ENCODE measurements around the gene RNMT. TPM values are rescaled to one million over a fixed set of nuclear protein-coding genes. Genes with fewer than 3 reads are reported as not detected.

Gene RNMT
- total and polyA plus RNA-seq, 2 of the 4 experiments (the other 2 are of a cell fraction), result 13.3 to 13.6 TPM

GRCh38 chr18:13758622-13759021, 32.1 kb downstream of the RNMT start:
- Histone ChIP-seq H2AFZ (replicated peaks; ENCODE audit: low read length, poor library complexity) (no peak overlapping the region), H4K91ac (ENCODE audit: insufficient read depth, low read depth, low read length) (no peak overlapping the region), H3K79me1 (ENCODE audit: low read depth in 1 of 2, low read length in 2 of 2) (no peaks in the 10 kb centered on the region), H4K20me1 (ENCODE audit: insufficient read depth, low read length) (no peaks in the 10 kb centered on the region), H3K9me1 (ENCODE audit: insufficient read depth, low read length) (no peaks in the 10 kb centered on the region), H2AK9ac (replicated peaks; ENCODE audit: low read depth, low read length, poor library complexity) (no peak overlapping the region), H3K4me2 (ENCODE audit: low read depth, low read length) (no peak overlapping the region), H3K36me3 (ENCODE audit: control insufficient read depth, insufficient read depth, low read length) (peaks cover 25% of the 10 kb centered on the region), H2BK5ac (ENCODE audit: low read depth, low read length, poor library complexity, severe bottlenecking) (no peak overlapping the region), H2BK20ac (ENCODE audit: low read depth, low read length) (no peak overlapping the region), H3K27ac (ENCODE audit: insufficient read depth, low read length) (no peak overlapping the region), H4K8ac (ENCODE audit: low read depth in 2 of 2, low read length in 2 of 2) (no peak overlapping the region), H3K14ac (replicated peaks; ENCODE audit: low read depth, low read length) (no peak overlapping the region), H3K9ac (ENCODE audit: low read depth, low read length) (no peak overlapping the region), H2BK15ac (ENCODE audit: low read depth, low read length) (no peak overlapping the region), H2AK5ac (ENCODE audit: low read depth, low read length) (no peak overlapping the region), H3K56ac (ENCODE audit: extremely low read depth, insufficient read depth, low read length) (no peak overlapping the region), H3K4me3 (ENCODE audit: insufficient read depth, low read depth, low read length) (no peak overlapping the region), H3K23ac (ENCODE audit: low read depth, low read length) (no peak overlapping the region), H3K18ac (ENCODE audit: low read depth, low read length) (no peak overlapping the region), H4K5ac (ENCODE audit: low read depth, low read length) (no peak overlapping the region), H2BK120ac (ENCODE audit: low read depth, low read length) (no peak overlapping the region), H3K4me1 (ENCODE audit: control insufficient read depth, insufficient read depth, low read length) (no peaks in the 10 kb centered on the region), H3K27me3 (ENCODE audit: control insufficient read depth, insufficient read depth, low read length) (no peaks in the 10 kb centered on the region), H3K9me3 (ENCODE audit: control insufficient read depth, insufficient read depth, low read length) (no peaks in the 10 kb centered on the region), H3K4ac (ENCODE audit: low read depth, low read length) (no peak overlapping the region)
- dilution Hi-C loops (cut with HindIII; ENCODE audit: low sequenced_read_pairs, unreplicated experiment), result no loop called here
- in situ Hi-C loops (cut with MboI; ENCODE audit: low sequenced_read_pairs), result no loop called here
- ATAC-seq (ENCODE audit: low read depth), result no peak
- TF ChIP-seq RCOR1 (IDR thresholded peaks at IDR 0.05; ENCODE audit: insufficient replicate concordance, low read length) (no peak), MAFK (IDR thresholded peaks at IDR 0.05; ENCODE audit: low read depth, low read length) (no peak), USF2 (IDR thresholded peaks at IDR 0.05; ENCODE audit: low read depth, low read length) (no peak)
- BruUV-seq (replicated peaks), result no TSS peak
- no CpG with 5 or more reads among the region's 1 CpG for WGBS, 2 experiments (ENCODE audit: extremely low coverage in 2 of 2, insufficient read length in 1 of 2)
- CTCF ChIA-PET, result no interaction called here
- no peak for DNase-seq
- intact Hi-C loops (cut with micrococcal nuclease), result no loop called here
- POLR2A ChIA-PET (ENCODE audit: unreplicated experiment), result no interaction called here
